ENCODE data around the gene PTGDR.

PTGDR gene

GRCh38 chr14:52314595-52315354 lies 47.3 kb downstream of the PTGDR start:
- peak overlapping the region; percentile 61 to 81 (median 70) for H3K27ac Mint-ChIP-seq

GRCh38 chr14:52315355-52315718 lies 47.8 kb downstream of the PTGDR start:
- no peaks in the 10 kb centered on the region for H3K9me3 Mint-ChIP-seq
- TF ChIP-seq, protein P1, sequence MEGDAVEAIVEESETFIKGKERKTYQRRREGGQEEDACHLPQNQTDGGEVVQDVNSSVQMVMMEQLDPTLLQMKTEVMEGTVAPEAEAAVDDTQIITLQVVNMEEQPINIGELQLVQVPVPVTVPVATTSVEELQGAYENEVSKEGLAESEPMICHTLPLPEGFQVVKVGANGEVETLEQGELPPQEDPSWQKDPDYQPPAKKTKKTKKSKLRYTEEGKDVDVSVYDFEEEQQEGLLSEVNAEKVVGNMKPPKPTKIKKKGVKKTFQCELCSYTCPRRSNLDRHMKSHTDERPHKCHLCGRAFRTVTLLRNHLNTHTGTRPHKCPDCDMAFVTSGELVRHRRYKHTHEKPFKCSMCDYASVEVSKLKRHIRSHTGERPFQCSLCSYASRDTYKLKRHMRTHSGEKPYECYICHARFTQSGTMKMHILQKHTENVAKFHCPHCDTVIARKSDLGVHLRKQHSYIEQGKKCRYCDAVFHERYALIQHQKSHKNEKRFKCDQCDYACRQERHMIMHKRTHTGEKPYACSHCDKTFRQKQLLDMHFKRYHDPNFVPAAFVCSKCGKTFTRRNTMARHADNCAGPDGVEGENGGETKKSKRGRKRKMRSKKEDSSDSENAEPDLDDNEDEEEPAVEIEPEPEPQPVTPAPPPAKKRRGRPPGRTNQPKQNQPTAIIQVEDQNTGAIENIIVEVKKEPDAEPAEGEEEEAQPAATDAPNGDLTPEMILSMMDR (IDR thresholded peaks at IDR 0.05; ENCODE audit: unreplicated experiment in 3 of 3): no peak
- peak overlapping the region; percentile 89 to 93 (median 90) for H3K4me3 Mint-ChIP-seq

More at GRCh38 chr14:52314595-52315354, 47.3 kb downstream of the PTGDR start:
- Mint-ChIP-seq H3K36me3 (ENCODE audit: low read depth) (peaks cover under 1% of the 10 kb centered on the region), H3K27me3 (ENCODE audit: low read depth) (peaks cover 53% of the 10 kb centered on the region), H3K9me3 (no peaks in the 10 kb centered on the region), H3K4me3 (peak overlapping the region; percentile 89 to 93 (median 90)), H3K4me1 (peaks cover 37% of the 10 kb centered on the region)
- TF ChIP-seq, protein P1 (IDR thresholded peaks at IDR 0.05; ENCODE audit: unreplicated experiment in 3 of 3): no peak

DNA sequence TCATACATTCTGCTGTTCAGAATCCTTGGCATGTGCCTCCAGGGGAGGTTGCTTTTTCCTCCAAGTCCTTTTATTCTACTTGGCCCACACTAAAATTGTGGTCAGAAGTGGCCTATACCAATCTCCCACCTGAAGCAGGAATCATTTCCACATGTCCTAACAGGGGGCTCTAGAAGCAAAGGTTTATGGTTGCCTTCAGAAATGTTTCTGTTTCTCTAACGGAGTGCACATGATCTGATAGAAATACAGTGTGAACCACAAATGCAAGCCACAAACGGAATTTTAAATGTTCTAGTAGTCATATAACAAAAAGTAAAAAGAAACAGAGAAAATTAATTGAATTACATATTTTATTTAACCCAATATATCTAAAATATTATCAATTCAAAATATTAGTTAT lies 50.6 kb downstream of the PTGDR start:
- Mint-ChIP-seq H3K9me3 (peaks cover 24% of the 10 kb centered on the region), H3K27me3 (ENCODE audit: low read depth) (peaks cover 45% of the 10 kb centered on the region), H3K4me3 (peak overlapping the region in 1 of 3 experiments; percentile 53), H3K27ac (no peak overlapping the region), H3K36me3 (ENCODE audit: low read depth) (peaks cover 23% of the 10 kb centered on the region), H3K4me1 (peaks cover 14% of the 10 kb centered on the region)
- TF ChIP-seq, protein P1 (IDR thresholded peaks at IDR 0.05; ENCODE audit: unreplicated experiment in 3 of 3): no peak

More at GRCh38 chr14:52315355-52315718, 47.8 kb downstream of the PTGDR start:
- Mint-ChIP-seq H3K27me3 (ENCODE audit: low read depth) (peaks cover 53% of the 10 kb centered on the region), H3K36me3 (ENCODE audit: low read depth) (peaks cover 4% of the 10 kb centered on the region), H3K27ac (peak overlapping the region; percentile 61 to 81 (median 70)), H3K4me1 (peaks cover 37% of the 10 kb centered on the region)

DNA sequence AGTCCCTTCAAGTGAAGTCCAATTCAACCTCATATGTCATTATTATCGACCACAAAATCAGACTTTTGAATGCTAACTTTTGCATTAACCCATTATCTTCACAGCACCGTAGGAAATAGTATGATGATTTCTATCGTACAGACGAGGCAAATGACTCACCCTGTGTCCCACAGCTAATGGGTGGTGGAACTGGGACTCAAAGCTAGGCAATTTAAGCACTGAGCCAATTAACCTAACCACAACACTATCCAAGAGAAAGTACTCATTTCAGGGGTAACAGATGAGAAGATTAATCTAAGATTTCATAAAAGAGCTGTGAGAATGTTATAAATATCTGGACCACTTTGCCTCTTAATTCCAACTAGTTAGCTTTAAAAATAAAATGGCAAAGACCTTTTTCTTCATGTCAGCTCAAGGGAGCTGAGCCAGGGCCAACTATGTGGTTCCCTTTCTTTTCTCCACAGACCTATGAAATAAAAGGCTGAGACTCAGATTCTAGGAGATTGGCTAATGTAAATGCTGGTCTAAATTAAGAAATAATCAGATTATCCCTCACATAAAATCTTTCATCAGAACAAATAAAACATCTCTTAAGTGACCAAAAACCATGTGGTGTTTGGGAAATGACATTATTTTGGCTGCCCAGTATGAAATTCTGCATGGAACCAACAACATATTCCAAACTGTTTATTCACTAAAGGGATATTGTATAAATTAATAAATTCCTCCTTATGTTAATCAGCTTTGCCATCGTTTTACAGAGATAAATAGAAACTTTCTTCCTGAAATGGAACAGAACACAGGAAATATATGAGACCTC lies 51.5 kb downstream of the PTGDR start:
- Mint-ChIP-seq H3K4me1 (peaks cover 6% of the 10 kb centered on the region), H3K27ac (no peak overlapping the region), H3K27me3 (ENCODE audit: low read depth) (peaks cover 37% of the 10 kb centered on the region), H3K4me3 (no peak overlapping the region), H3K9me3 (peaks cover 34% of the 10 kb centered on the region), H3K36me3 (ENCODE audit: low read depth) (peaks cover 33% of the 10 kb centered on the region)
- TF ChIP-seq, protein P1 (IDR thresholded peaks at IDR 0.05; ENCODE audit: unreplicated experiment in 3 of 3): no peak

DNA sequence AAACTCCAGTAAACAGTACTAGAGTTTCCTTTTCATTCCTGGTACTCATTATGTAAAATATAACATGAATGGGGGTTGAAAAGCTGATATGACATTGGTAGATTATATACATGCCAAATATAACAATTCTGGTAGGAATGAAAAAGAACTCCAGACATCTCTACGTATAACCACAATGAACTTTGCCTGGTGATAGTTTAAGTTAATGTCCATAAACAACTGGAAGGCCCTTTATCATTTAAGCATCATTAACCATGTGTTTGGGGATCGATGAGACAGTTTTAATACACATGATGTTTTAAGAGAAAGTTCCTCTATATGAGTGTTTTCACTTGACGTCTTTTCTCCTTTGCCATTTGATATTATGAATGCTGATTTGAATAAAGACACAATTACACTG lies 52.4 kb downstream of the PTGDR start:
- Mint-ChIP-seq H3K4me1 (peaks cover 3% of the 10 kb centered on the region), H3K27me3 (ENCODE audit: low read depth) (peaks cover 31% of the 10 kb centered on the region), H3K9me3 (peaks cover 37% of the 10 kb centered on the region), H3K4me3 (no peak overlapping the region), H3K36me3 (ENCODE audit: low read depth) (peaks cover 33% of the 10 kb centered on the region), H3K27ac (no peak overlapping the region)
- TF ChIP-seq, protein P1 (IDR thresholded peaks at IDR 0.05; ENCODE audit: unreplicated experiment in 3 of 3): no peak
